Parathyroid adenoma (tissue), 2 donors: ENCODE data around the gene OR10K2.
"Not testable (repeated sequence)": the region's sequence is repeated elsewhere in the genome, so short reads cannot be mapped to it uniquely, and the experiment has no call there.

ENCODE experiments used
- H2AFZ ChIP-seq: fragments of 300-600 bp; sonication (generic); one replicate; pipeline ENCODE4 v1.7.0; 2017; ENCODE audit warnings: antibody characterized with exemption, mild to moderate bottlenecking
- H3K27ac ChIP-seq: fragments of 300-600 bp; sonication (generic); one replicate; pipeline ENCODE4 v1.7.0; 2017
- H3K27me3 ChIP-seq: fragments of 300-600 bp; sonication (generic); one replicate; pipeline ENCODE4 v1.7.0; 2017; ENCODE audit warnings: low read length; ENCODE audit not compliant: control insufficient read depth, insufficient read depth
- H3K36me3 ChIP-seq: fragments of 300-600 bp; sonication (generic); one replicate; pipeline ENCODE4 v1.7.0; 2017; ENCODE audit warnings: low read length; ENCODE audit not compliant: control insufficient read depth, insufficient read depth
- H3K4me1 ChIP-seq: fragments of 300-600 bp; sonication (generic); one replicate; pipeline ENCODE4 v1.7.0; 2017; ENCODE audit warnings: control low read depth
- H3K4me2 ChIP-seq: fragments of 300-600 bp; sonication (generic); one replicate; pipeline ENCODE4 v1.7.0; 2017; ENCODE audit warnings: low read length
- H3K4me3 ChIP-seq: fragments of 300-600 bp; sonication (generic); one replicate; pipeline ENCODE4 v1.7.0; 2017; ENCODE audit warnings: low read depth, low read length
- H3K79me2 ChIP-seq: fragments of 300-600 bp; sonication (generic); one replicate; pipeline ENCODE4 v1.7.0; 2017; ENCODE audit warnings: control low read depth
- H3K9ac ChIP-seq: fragments of 300-600 bp; sonication (generic); one replicate; pipeline ENCODE4 v1.7.0; 2017; ENCODE audit warnings: mild to moderate bottlenecking
- H3K9me3 ChIP-seq: fragments of 300-600 bp; sonication (generic); one replicate; pipeline ENCODE4 v1.7.0; 2017; ENCODE audit warnings: low read length; ENCODE audit not compliant: control insufficient read depth
- TF ChIP-seq, protein P1 (sequence below): fragments of 300-600 bp; sonication (generic); IDR thresholded peaks from one replicate; pipeline ENCODE4 v1.7.0; 2017; ENCODE audit warnings: antibody characterized with exemption, mild to moderate bottlenecking
- donor health status: primary hyperparathyroidism.

OR10K2 gene

DNA sequence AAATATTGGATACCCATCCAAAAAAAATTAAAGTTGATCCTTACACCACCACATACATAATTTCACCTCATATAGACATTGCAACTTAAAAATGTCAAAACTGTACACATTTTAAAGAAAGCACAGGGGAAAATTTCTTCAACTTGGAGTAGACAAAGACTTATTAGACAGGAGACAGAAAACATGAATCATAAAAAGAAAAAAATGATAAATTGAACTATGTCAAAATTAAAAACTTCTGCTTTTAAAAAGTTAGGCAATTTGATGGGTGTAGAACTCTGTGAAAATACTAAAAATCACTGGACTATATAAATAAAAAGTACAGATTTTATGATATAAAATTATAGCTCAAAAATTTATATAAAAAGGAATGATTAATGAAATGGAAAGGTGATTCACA is 31.2 kb upstream of the OR10K2 start:
- Histone ChIP-seq H3K27me3 (no peaks in the 10 kb centered on the region), H3K4me2 (no peak overlapping the region)
- TF ChIP-seq, protein P1, sequence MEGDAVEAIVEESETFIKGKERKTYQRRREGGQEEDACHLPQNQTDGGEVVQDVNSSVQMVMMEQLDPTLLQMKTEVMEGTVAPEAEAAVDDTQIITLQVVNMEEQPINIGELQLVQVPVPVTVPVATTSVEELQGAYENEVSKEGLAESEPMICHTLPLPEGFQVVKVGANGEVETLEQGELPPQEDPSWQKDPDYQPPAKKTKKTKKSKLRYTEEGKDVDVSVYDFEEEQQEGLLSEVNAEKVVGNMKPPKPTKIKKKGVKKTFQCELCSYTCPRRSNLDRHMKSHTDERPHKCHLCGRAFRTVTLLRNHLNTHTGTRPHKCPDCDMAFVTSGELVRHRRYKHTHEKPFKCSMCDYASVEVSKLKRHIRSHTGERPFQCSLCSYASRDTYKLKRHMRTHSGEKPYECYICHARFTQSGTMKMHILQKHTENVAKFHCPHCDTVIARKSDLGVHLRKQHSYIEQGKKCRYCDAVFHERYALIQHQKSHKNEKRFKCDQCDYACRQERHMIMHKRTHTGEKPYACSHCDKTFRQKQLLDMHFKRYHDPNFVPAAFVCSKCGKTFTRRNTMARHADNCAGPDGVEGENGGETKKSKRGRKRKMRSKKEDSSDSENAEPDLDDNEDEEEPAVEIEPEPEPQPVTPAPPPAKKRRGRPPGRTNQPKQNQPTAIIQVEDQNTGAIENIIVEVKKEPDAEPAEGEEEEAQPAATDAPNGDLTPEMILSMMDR: no peak

GRCh38 chr1:158454537-158454936 is 28.5 kb upstream of the OR10K2 start:
- TF ChIP-seq, protein P1: no peak
- no peak overlapping the region for H2AFZ ChIP-seq
- H3K4me3 ChIP-seq: no peak overlapping the region
- no peaks in the 10 kb centered on the region for H3K27me3 ChIP-seq
- no peak overlapping the region for H3K9ac ChIP-seq
- H3K4me1 ChIP-seq: no peaks in the 10 kb centered on the region
- H3K9me3 ChIP-seq: peaks cover 3% of the 10 kb centered on the region
- no peaks in the 10 kb centered on the region for H3K36me3 ChIP-seq
- no peak overlapping the region for H3K27ac ChIP-seq
- H3K4me2 ChIP-seq: no peak overlapping the region
- no peaks in the 10 kb centered on the region for H3K79me2 ChIP-seq

More for the DNA sequence above, 31.2 kb upstream of the OR10K2 start:
- Histone ChIP-seq H2AFZ (no peak overlapping the region), H3K79me2 (no peaks in the 10 kb centered on the region), H3K36me3 (no peaks in the 10 kb centered on the region), H3K4me3 (no peak overlapping the region), H3K9ac (no peak overlapping the region), H3K4me1 (no peaks in the 10 kb centered on the region), H3K9me3 (no peaks in the 10 kb centered on the region), H3K27ac (no peak overlapping the region)

GRCh38 chr1:158445376-158445775 is 19.3 kb upstream of the OR10K2 start:
- TF ChIP-seq, protein P1: no peak
- H3K27me3 ChIP-seq: no peaks in the 10 kb centered on the region
- no peaks in the 10 kb centered on the region for H3K36me3 ChIP-seq
- no peak overlapping the region for H3K4me2 ChIP-seq
- no peaks in the 10 kb centered on the region for H3K4me1 ChIP-seq
- H3K4me3 ChIP-seq: no peak overlapping the region
- no peak overlapping the region for H3K27ac ChIP-seq
- H3K79me2 ChIP-seq: no peaks in the 10 kb centered on the region
- no peaks in the 10 kb centered on the region for H3K9me3 ChIP-seq
- no peak overlapping the region for H3K9ac ChIP-seq
- no peak overlapping the region for H2AFZ ChIP-seq

DNA sequence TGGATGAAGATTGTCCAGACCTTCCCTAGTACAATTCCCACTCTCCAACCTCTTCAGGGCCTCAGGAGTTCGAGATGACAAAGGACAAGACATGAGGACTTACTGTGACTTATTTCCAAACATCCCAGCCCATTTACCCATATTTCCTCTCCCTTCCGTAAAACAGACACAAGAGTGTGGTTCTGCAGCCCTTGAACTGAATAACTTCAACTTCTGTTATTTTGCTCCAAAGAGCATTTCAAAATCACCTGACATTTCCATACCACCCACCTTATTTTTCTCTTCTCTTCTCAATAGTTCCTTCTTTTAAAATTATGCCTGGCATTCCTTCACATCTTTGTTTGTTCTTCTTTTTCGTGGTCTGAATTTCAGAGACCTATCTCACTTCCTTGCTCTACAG is 8.7 kb upstream of the OR10K2 start:
- Histone ChIP-seq H3K9me3 (no peaks in the 10 kb centered on the region), H3K4me2 (no peak overlapping the region), H3K79me2 (no peaks in the 10 kb centered on the region), H3K4me1 (no peaks in the 10 kb centered on the region), H3K27ac (no peak overlapping the region), H3K4me3 (no peak overlapping the region), H3K9ac (no peak overlapping the region), H3K36me3 (no peaks in the 10 kb centered on the region), H3K27me3 (no peaks in the 10 kb centered on the region), H2AFZ (no peak overlapping the region)
- TF ChIP-seq, protein P1: no peak

GRCh38 chr1:158430163-158430562 is 4.1 kb upstream of the OR10K2 start:
- not testable (repeated sequence) for H2AFZ ChIP-seq, H3K9ac ChIP-seq, H3K4me2 ChIP-seq, H3K79me2 ChIP-seq, H3K27me3 ChIP-seq, H3K4me3 ChIP-seq, H3K27ac ChIP-seq, H3K9me3 ChIP-seq, H3K36me3 ChIP-seq, H3K4me1 ChIP-seq
